ENCODE data around the gene HES4. TPM values are rescaled to one million over a fixed set of nuclear protein-coding genes. Genes with fewer than 3 reads are reported as not detected.

Gene HES4, protein sequence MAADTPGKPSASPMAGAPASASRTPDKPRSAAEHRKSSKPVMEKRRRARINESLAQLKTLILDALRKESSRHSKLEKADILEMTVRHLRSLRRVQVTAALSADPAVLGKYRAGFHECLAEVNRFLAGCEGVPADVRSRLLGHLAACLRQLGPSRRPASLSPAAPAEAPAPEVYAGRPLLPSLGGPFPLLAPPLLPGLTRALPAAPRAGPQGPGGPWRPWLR
- total RNA-seq = 21.4 TPM
- long read RNA-seq, transcript HES4-202 (3 exons, 1,040 nt) = minor isoform, 12 of 46 reads
- long read RNA-seq, transcript HES4-201 (4 exons, 899 nt) = minor isoform, 11 of 46 reads
- long read RNA-seq, transcript HES4-203 (2 exons, 1,038 nt) = major isoform, 14 of 46 reads
- long read RNA-seq, partial matches to known transcripts = 1 of 46 reads
- long read RNA-seq, other reads (novel, unspliced or antisense) = 7 of 46 reads

DNA sequence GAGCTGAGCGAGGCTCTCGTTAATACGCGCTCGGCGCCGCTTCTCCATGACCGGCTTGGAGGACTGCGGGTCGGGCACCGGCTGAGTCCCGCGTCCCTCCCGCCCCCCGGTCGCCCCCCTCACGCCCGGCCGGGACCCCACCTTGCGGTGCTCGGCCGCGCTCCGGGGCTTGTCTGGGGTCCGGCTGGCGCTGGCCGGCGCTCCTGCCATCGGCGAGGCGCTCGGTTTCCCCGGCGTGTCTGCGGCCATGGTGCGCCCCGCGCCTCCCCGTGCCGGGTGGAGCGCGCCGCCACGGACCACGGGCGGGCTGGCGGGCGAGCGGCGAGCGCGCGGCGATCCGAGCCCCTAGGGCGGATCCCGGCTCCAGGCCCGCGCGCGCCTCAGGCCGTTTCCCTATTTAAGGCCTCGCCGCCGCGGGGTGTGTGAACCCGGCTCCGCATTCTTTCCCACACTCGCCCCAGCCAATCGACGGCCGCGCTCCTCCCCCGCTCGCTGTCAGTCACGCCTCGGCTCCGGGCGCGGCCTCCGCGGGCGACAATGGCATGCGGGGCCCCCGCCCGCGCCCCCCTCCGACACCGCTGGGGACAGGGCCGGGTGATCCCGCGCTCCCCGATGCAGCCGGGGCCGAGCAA is at the start of gene HES4:
Gene HES4 (minus strand): TSS at position 373 of the 632 bp plus-strand sequence. CDS start 124 bp downstream, at position 249.
- peak within 1 kb of the TSS; percentile 99 for H3K27ac ChIP-seq
- peaks cover 40% of the 10 kb centered on the region for H3K4me1 ChIP-seq
- H3K4me3 ChIP-seq = peak within 1 kb of the TSS; percentile 68
- no peaks in the 10 kb centered on the region for H3K9me3 ChIP-seq
- peaks cover 53% of the 10 kb centered on the region for H3K27me3 ChIP-seq (ENCODE audit: low read depth)
- intact Hi-C loops (cut with DNase I) = no loop called here
- H3K36me3 ChIP-seq = no peaks in the 10 kb centered on the region
- TF ChIP-seq, protein P1, sequence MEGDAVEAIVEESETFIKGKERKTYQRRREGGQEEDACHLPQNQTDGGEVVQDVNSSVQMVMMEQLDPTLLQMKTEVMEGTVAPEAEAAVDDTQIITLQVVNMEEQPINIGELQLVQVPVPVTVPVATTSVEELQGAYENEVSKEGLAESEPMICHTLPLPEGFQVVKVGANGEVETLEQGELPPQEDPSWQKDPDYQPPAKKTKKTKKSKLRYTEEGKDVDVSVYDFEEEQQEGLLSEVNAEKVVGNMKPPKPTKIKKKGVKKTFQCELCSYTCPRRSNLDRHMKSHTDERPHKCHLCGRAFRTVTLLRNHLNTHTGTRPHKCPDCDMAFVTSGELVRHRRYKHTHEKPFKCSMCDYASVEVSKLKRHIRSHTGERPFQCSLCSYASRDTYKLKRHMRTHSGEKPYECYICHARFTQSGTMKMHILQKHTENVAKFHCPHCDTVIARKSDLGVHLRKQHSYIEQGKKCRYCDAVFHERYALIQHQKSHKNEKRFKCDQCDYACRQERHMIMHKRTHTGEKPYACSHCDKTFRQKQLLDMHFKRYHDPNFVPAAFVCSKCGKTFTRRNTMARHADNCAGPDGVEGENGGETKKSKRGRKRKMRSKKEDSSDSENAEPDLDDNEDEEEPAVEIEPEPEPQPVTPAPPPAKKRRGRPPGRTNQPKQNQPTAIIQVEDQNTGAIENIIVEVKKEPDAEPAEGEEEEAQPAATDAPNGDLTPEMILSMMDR (IDR thresholded peaks at IDR 0.05) = no peak
- ATAC-seq (peak; percentile 89 to 90), DNase-seq (peak; percentile 95)

- Histone ChIP-seq H3K36me3 (peaks cover 50% of the 10 kb centered on the region), H3K27me3 (ENCODE audit: low read depth) (no peaks in the 10 kb centered on the region), H3K4me1 (no peaks in the 10 kb centered on the region), H3K9me3 (no peaks in the 10 kb centered on the region), H3K4me3 (no peak overlapping the region), H3K27ac (no peak overlapping the region)
- TF ChIP-seq, protein P1 (IDR thresholded peaks at IDR 0.05) = no peak
- DNase-seq (no peak), ATAC-seq (no peak)
- intact Hi-C loops (cut with DNase I) = no loop called here
Observed at GRCh38 chr1:1048765-1049164, 48.9 kb upstream of the HES4 start.

DNA sequence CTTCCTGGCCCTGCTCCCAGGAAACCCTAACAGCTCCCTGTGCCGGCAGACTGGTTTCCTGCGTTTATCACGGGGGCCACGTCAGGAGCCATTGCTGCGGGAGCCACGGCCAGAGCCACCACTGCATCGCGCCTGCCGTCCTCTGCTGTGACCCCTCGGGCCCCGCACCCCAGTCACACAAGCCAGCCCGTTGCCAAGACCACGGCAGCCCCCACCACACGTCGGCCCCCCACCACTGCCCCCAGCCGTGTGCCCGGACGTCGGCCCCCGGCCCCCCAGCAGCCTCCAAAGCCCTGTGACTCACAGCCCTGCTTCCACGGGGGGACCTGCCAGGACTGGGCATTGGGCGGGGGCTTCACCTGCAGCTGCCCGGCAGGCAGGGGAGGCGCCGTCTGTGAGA is 48.1 kb upstream of the HES4 start:
- peaks cover 46% of the 10 kb centered on the region for H3K36me3 ChIP-seq
- TF ChIP-seq, protein P1 (IDR thresholded peaks at IDR 0.05) = no peak
- H3K27ac ChIP-seq = no peak overlapping the region
- intact Hi-C loops (cut with DNase I) = no loop called here
- no peaks in the 10 kb centered on the region for H3K9me3 ChIP-seq
- no peak for ATAC-seq
- no peaks in the 10 kb centered on the region for H3K4me1 ChIP-seq
- H3K4me3 ChIP-seq = no peak overlapping the region
- no peak for DNase-seq
- no peaks in the 10 kb centered on the region for H3K27me3 ChIP-seq (ENCODE audit: low read depth)

- TF ChIP-seq, protein P1 (IDR thresholded peaks at IDR 0.05) = no peak
- H3K27ac ChIP-seq = no peak overlapping the region
- no peak overlapping the region for H3K4me3 ChIP-seq
- no peaks in the 10 kb centered on the region for H3K4me1 ChIP-seq
- DNase-seq (no peak), ATAC-seq (no peak)
- H3K36me3 ChIP-seq = peaks cover 46% of the 10 kb centered on the region
- H3K27me3 ChIP-seq (ENCODE audit: low read depth) = no peaks in the 10 kb centered on the region
- H3K9me3 ChIP-seq = no peaks in the 10 kb centered on the region
- intact Hi-C loops (cut with DNase I) = no loop called here
Observed at GRCh38 chr1:1047407-1047806, 47.5 kb upstream of the HES4 start.

GRCh38 chr1:1046767-1047166 is 46.9 kb upstream of the HES4 start:
- Histone ChIP-seq H3K4me1 (no peaks in the 10 kb centered on the region), H3K9me3 (no peaks in the 10 kb centered on the region), H3K36me3 (peaks cover 42% of the 10 kb centered on the region), H3K27me3 (ENCODE audit: low read depth) (no peaks in the 10 kb centered on the region), H3K27ac (no peak overlapping the region), H3K4me3 (no peak overlapping the region)
- TF ChIP-seq, protein P1 (IDR thresholded peaks at IDR 0.05) = no peak
- ATAC-seq (no peak), DNase-seq (no peak)
- intact Hi-C loops (cut with DNase I) = no loop called here

Measured in lower lobe of right lung (tissue), 2 donors.